Stimulated activated memory B cell treated with anti-CD40 and anti-IgM and Interleukin-4, amounts not matched to agents 10 μg/mL and 1 μg/mL and 100 μg/mL, for 72 hours (primary cell): Measurements from ENCODE around the gene WSCD2.

Experiments
- ATAC-seq: fragments of 150-1000 bp; cut with Tn5 transposase; 2 replicates; pipeline ENCODE4 v1.10.0; 2021
- H3K27ac Mint-ChIP-seq: one replicate; pipeline ENCODE4 v1.8.0; 2022; ENCODE audit warnings: mild to moderate bottlenecking, mixed read lengths
- H3K27me3 Mint-ChIP-seq: one replicate; pipeline ENCODE4 v1.8.0; 2022; ENCODE audit warnings: mixed read lengths
- H3K36me3 Mint-ChIP-seq: one replicate; pipeline ENCODE4 v1.8.0; 2022; ENCODE audit warnings: mixed read lengths
- H3K4me1 Mint-ChIP-seq: one replicate; pipeline ENCODE4 v1.8.0; 2022; ENCODE audit warnings: mixed read lengths
- H3K4me3 Mint-ChIP-seq: one replicate; pipeline ENCODE4 v1.8.0; 2022; ENCODE audit warnings: mild to moderate bottlenecking, moderate library complexity, mixed read lengths
- H3K9me3 Mint-ChIP-seq: one replicate; pipeline ENCODE4 v1.8.0; 2022; ENCODE audit warnings: mixed read lengths

Gene WSCD2

GRCh38 chr12:108179305-108179704, 50.2 kb downstream of the WSCD2 start:
- no peaks in the 10 kb centered on the region for H3K27me3 Mint-ChIP-seq
- peaks cover 4% of the 10 kb centered on the region for H3K36me3 Mint-ChIP-seq
- no peak overlapping the region for H3K27ac Mint-ChIP-seq
- no peak for ATAC-seq
- no peak overlapping the region for H3K4me3 Mint-ChIP-seq
- peaks cover 3% of the 10 kb centered on the region for H3K9me3 Mint-ChIP-seq
- H3K4me1 Mint-ChIP-seq, result peaks cover 14% of the 10 kb centered on the region

DNA sequence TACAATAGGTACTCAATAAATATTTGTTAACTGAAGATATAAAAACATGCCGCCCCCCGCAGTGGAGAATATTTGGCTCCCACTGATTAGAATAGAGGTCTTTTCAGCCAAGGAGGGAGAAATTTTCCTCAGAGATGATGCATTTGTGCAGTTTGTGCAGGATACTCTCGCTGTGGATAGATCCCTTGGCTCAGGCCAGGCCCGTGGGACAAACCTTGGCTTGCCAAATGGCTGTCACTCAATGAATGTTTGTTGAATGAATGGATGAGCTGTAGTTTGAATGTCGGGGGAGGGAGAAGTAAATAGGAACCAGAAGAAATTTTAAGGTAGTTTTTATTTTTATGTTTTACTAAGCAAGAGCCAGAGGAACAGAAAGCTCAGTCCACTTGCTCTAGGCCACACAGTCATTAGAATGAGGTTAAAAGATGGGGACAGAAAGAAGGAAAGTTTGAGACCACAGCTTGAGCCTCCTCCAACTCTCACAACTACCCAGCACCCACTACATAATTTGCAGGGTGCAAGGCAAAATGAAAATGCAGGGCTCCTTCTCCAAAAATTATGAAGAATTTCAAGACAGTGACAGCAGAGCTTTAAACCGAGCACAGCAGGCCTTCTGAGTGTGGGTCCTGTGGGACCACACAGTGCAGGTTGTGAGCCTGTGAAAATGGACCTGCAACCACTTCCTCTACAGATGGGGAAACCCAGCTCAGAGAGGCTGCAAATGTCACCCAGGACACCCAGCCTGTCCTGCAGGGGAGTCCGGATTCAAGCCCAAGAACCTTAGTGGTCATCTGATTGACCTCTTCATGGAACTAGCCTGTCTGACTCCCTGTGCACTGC, 51.4 kb downstream of the WSCD2 start:
- Mint-ChIP-seq H3K36me3 (peaks cover 4% of the 10 kb centered on the region), H3K9me3 (peaks cover 3% of the 10 kb centered on the region), H3K27ac (no peak overlapping the region), H3K4me3 (no peak overlapping the region), H3K27me3 (no peaks in the 10 kb centered on the region), H3K4me1 (peaks cover 14% of the 10 kb centered on the region)
- peak; percentile 93 for ATAC-seq

GRCh38 chr12:108181095-108181454, 52.0 kb downstream of the WSCD2 start:
- no peak overlapping the region for H3K27ac Mint-ChIP-seq
- peaks cover 3% of the 10 kb centered on the region for H3K9me3 Mint-ChIP-seq
- ATAC-seq, result no peak
- peaks cover 14% of the 10 kb centered on the region for H3K4me1 Mint-ChIP-seq
- no peaks in the 10 kb centered on the region for H3K27me3 Mint-ChIP-seq
- peaks cover 4% of the 10 kb centered on the region for H3K36me3 Mint-ChIP-seq
- H3K4me3 Mint-ChIP-seq, result no peak overlapping the region

DNA sequence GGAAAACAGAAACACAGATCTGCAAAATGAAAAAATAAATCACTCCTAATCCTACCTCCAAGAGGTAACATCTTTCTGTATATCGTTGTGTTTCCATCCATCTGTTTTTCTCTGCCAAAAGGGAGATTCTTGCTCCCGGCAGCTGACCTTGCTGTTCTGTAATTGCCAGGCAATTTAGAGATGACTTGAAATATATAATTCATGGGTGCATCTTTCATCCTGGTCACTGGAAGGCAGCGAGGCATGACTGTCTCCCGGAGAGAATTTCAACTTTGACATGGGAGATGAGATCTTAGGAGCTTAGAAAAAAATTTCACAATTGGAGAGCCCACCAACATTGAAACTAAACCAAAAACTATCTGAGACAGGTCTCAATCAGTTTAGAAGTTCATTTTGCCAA, 53.0 kb downstream of the WSCD2 start:
- H3K27me3 Mint-ChIP-seq, result no peaks in the 10 kb centered on the region
- no peak overlapping the region for H3K4me3 Mint-ChIP-seq
- H3K4me1 Mint-ChIP-seq, result peaks cover 14% of the 10 kb centered on the region
- ATAC-seq, result no peak
- H3K36me3 Mint-ChIP-seq, result peaks cover 4% of the 10 kb centered on the region
- no peaks in the 10 kb centered on the region for H3K9me3 Mint-ChIP-seq
- no peak overlapping the region for H3K27ac Mint-ChIP-seq

- Mint-ChIP-seq H3K4me3 (no peak overlapping the region), H3K9me3 (no peaks in the 10 kb centered on the region), H3K36me3 (no peaks in the 10 kb centered on the region), H3K4me1 (peaks cover 14% of the 10 kb centered on the region), H3K27me3 (no peaks in the 10 kb centered on the region), H3K27ac (no peak overlapping the region)
- ATAC-seq, result no peak
Observed at GRCh38 chr12:108185002-108185401, 55.9 kb downstream of the WSCD2 start.

GRCh38 chr12:108187831-108188230, 58.7 kb downstream of the WSCD2 start:
- peaks cover 16% of the 10 kb centered on the region for H3K4me1 Mint-ChIP-seq
- no peak for ATAC-seq
- no peaks in the 10 kb centered on the region for H3K36me3 Mint-ChIP-seq
- no peaks in the 10 kb centered on the region for H3K9me3 Mint-ChIP-seq
- no peaks in the 10 kb centered on the region for H3K27me3 Mint-ChIP-seq
- H3K4me3 Mint-ChIP-seq, result no peak overlapping the region
- H3K27ac Mint-ChIP-seq, result no peak overlapping the region

GRCh38 chr12:108190529-108190928, 61.4 kb downstream of the WSCD2 start:
- Mint-ChIP-seq H3K4me1 (peaks cover 29% of the 10 kb centered on the region), H3K36me3 (no peaks in the 10 kb centered on the region), H3K27ac (no peak overlapping the region), H3K4me3 (no peak overlapping the region), H3K9me3 (peaks cover 3% of the 10 kb centered on the region), H3K27me3 (no peaks in the 10 kb centered on the region)
- no peak for ATAC-seq

- H3K4me3 Mint-ChIP-seq, result no peak overlapping the region
- no peak overlapping the region for H3K27ac Mint-ChIP-seq
- ATAC-seq, result peak; percentile 49
- peaks cover 29% of the 10 kb centered on the region for H3K4me1 Mint-ChIP-seq
- peaks cover 3% of the 10 kb centered on the region for H3K9me3 Mint-ChIP-seq
- no peaks in the 10 kb centered on the region for H3K36me3 Mint-ChIP-seq
- no peaks in the 10 kb centered on the region for H3K27me3 Mint-ChIP-seq
Observed at GRCh38 chr12:108191086-108191485, 62.0 kb downstream of the WSCD2 start.

DNA sequence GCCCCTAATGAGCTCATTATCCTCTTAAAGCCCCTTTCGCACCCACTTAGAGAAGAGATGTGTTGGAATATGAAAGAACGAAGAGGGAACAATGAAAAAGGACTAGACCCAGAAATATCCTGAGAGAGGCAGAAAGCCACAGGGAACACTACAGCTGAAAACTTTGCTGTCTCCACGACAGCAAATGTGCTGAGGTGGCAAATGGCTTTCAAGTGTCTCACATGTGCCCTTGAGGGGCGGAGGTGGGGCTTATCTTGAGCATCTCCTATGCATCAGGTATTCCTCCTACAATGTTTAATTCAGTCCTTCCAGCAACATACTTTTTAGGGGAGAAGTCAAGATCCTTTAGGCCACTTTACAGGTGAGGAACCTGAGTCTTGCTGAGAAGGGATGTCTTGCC, 62.9 kb downstream of the WSCD2 start:
- ATAC-seq, result no peak
- no peaks in the 10 kb centered on the region for H3K36me3 Mint-ChIP-seq
- peaks cover 3% of the 10 kb centered on the region for H3K9me3 Mint-ChIP-seq
- no peak overlapping the region for H3K27ac Mint-ChIP-seq
- H3K4me1 Mint-ChIP-seq, result peaks cover 29% of the 10 kb centered on the region
- H3K4me3 Mint-ChIP-seq, result no peak overlapping the region
- no peaks in the 10 kb centered on the region for H3K27me3 Mint-ChIP-seq

DNA sequence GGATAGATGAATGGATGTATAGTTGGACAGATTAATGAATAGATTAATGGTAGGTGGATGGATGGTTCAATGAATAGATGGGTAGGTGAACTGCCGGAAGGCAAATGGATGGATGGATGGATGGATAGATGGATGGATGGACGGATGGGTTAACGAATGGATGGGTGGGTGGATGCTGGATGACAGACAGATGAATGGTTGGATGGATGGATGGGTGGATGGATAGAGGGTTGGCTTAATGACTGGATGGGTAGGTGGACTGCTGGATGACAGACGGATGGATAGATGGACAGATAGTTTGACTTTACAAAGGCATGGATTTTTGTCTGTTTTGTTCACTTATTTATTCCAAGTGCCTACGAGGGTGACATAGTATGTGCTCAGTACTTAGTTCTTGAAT, 64.4 kb downstream of the WSCD2 start:
- Mint-ChIP-seq H3K9me3 (peaks cover 3% of the 10 kb centered on the region), H3K27ac (no peak overlapping the region), H3K4me3 (no peak overlapping the region), H3K4me1 (peaks cover 29% of the 10 kb centered on the region), H3K36me3 (no peaks in the 10 kb centered on the region), H3K27me3 (no peaks in the 10 kb centered on the region)
- no peak for ATAC-seq

GRCh38 chr12:108193917-108194316, 64.8 kb downstream of the WSCD2 start:
- Mint-ChIP-seq H3K36me3 (no peaks in the 10 kb centered on the region), H3K9me3 (peaks cover 3% of the 10 kb centered on the region), H3K27me3 (no peaks in the 10 kb centered on the region), H3K4me3 (no peak overlapping the region), H3K4me1 (peaks cover 29% of the 10 kb centered on the region), H3K27ac (no peak overlapping the region)
- peak; percentile 78 for ATAC-seq

GRCh38 chr12:108194585-108194984, 65.5 kb downstream of the WSCD2 start:
- Mint-ChIP-seq H3K4me1 (peaks cover 29% of the 10 kb centered on the region), H3K27me3 (no peaks in the 10 kb centered on the region), H3K9me3 (peaks cover 3% of the 10 kb centered on the region), H3K27ac (no peak overlapping the region), H3K36me3 (no peaks in the 10 kb centered on the region), H3K4me3 (no peak overlapping the region)
- ATAC-seq, result no peak

- peaks cover 3% of the 10 kb centered on the region for H3K9me3 Mint-ChIP-seq
- no peak overlapping the region for H3K4me3 Mint-ChIP-seq
- H3K36me3 Mint-ChIP-seq, result no peaks in the 10 kb centered on the region
- no peaks in the 10 kb centered on the region for H3K27me3 Mint-ChIP-seq
- H3K4me1 Mint-ChIP-seq, result peaks cover 18% of the 10 kb centered on the region
- no peak overlapping the region for H3K27ac Mint-ChIP-seq
- no peak for ATAC-seq
Observed at GRCh38 chr12:108196319-108196718, 67.2 kb downstream of the WSCD2 start.

DNA sequence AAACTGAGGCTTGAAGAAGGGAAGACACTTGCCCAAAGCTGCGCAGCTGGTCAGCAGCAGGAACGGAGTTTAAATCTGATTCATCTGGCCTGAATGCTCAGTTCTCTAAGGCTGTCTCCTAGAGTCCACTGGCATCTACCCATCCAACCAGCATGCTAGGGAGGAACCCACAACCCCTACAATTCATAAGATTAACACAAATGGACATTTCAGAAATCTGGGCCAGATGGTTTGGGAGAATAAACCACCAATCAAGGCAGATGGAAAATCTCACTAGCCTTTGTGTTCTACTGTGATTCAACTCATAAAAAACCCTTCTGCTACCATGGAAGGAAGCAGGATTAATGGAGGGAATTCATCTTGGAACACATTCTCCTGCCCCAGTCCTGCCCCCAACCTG, 67.8 kb downstream of the WSCD2 start:
- Mint-ChIP-seq H3K36me3 (no peaks in the 10 kb centered on the region), H3K4me1 (peaks cover 12% of the 10 kb centered on the region), H3K27ac (no peak overlapping the region), H3K27me3 (no peaks in the 10 kb centered on the region), H3K4me3 (no peak overlapping the region), H3K9me3 (peaks cover 3% of the 10 kb centered on the region)
- ATAC-seq, result no peak

- peaks cover 3% of the 10 kb centered on the region for H3K9me3 Mint-ChIP-seq
- H3K36me3 Mint-ChIP-seq, result no peaks in the 10 kb centered on the region
- no peak overlapping the region for H3K4me3 Mint-ChIP-seq
- H3K27me3 Mint-ChIP-seq, result peaks cover 3% of the 10 kb centered on the region
- H3K4me1 Mint-ChIP-seq, result peaks cover 12% of the 10 kb centered on the region
- no peak for ATAC-seq
- no peak overlapping the region for H3K27ac Mint-ChIP-seq
Observed at GRCh38 chr12:108198043-108198442, 69.0 kb downstream of the WSCD2 start.

DNA sequence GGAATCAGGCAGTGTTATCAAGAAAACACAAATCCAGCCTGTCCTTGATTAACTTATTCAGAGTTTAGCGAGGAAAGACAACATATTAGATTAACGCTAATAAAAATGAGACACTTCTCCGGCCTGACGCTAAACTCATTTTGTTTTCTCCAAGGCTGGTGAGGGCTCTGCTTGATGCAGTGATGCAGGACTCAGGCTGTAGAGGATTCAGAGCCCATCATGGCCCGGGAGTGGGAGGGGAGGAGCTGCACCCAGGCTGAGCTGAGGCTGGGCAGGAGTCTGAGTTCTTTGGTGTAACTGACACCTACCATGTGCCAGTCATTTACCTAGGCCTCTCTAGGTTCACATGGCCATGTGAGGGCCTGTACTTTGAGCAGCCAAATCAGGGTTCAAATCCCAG, 70.0 kb downstream of the WSCD2 start:
- Mint-ChIP-seq H3K27ac (no peak overlapping the region), H3K4me1 (peaks cover 3% of the 10 kb centered on the region)

More for the DNA sequence above, 70.0 kb downstream of the WSCD2 start:
- Mint-ChIP-seq H3K4me3 (no peak overlapping the region), H3K9me3 (peaks cover under 1% of the 10 kb centered on the region), H3K36me3 (no peaks in the 10 kb centered on the region), H3K27me3 (peaks cover 11% of the 10 kb centered on the region)
- no peak for ATAC-seq
